ENCODE measurements around the gene ZNF710. TPM values are rescaled to one million over a fixed set of nuclear protein-coding genes. Genes with fewer than 3 reads are reported as not detected.

ZNF710 gene
- total RNA-seq, 1 donor from 2014 or later, result 26.9 TPM

- Mint-ChIP-seq H3K27me3 (ENCODE audit: low read depth, unreplicated experiment) (no peaks in the 10 kb centered on the region), H3K9me3 (ENCODE audit: unreplicated experiment) (peaks cover 10% of the 10 kb centered on the region), H3K36me3 (ENCODE audit: low read depth, unreplicated experiment) (no peaks in the 10 kb centered on the region), H3K27ac (ENCODE audit: unreplicated experiment) (no peak overlapping the region), H3K4me1 (ENCODE audit: low read depth, unreplicated experiment) (no peaks in the 10 kb centered on the region), H3K4me3 (ENCODE audit: unreplicated experiment) (no peak overlapping the region)
- Histone ChIP-seq H3K4me3 (ENCODE audit: insufficient read depth, low read depth, low read length) (no peak overlapping the region), H3K4me1 (ENCODE audit: insufficient read depth, low read length) (no peaks in the 10 kb centered on the region), H2AFZ (ENCODE audit: low read depth, low read length) (no peak overlapping the region), H3K79me2 (ENCODE audit: insufficient read depth, low read length) (no peaks in the 10 kb centered on the region), H3K4me2 (ENCODE audit: low read length) (no peak overlapping the region), H3K27ac (ENCODE audit: low read depth, low read length) (no peak overlapping the region), H4K20me1 (ENCODE audit: insufficient read depth, low read length) (no peaks in the 10 kb centered on the region), H3K9me3 (ENCODE audit: insufficient read depth, low read depth, low read length) (peaks cover 13% of the 10 kb centered on the region), H3K9ac (ENCODE audit: low read length) (no peak overlapping the region), H3K27me3 (ENCODE audit: insufficient read depth, low read length) (no peaks in the 10 kb centered on the region), H3K36me3 (ENCODE audit: insufficient read depth, low read length) (no peaks in the 10 kb centered on the region)
- FAIRE-seq (no peak), DNase-seq (ENCODE audit: low read depth) (no peak)
- TF ChIP-seq EZH2 (IDR thresholded peaks at IDR 0.05; ENCODE audit: insufficient read depth, low read length) (no peak), CTCF (IDR thresholded peaks at IDR 0.05; ENCODE audit: insufficient read depth, low read depth, low read length) (no peak)
Measured at GRCh38 chr15:90113166-90113565, 112.0 kb downstream of the ZNF710 start.

GRCh38 chr15:90114451-90114901 is 113.4 kb downstream of the ZNF710 start:
- no peaks in the 10 kb centered on the region for H3K4me1 Mint-ChIP-seq (ENCODE audit: low read depth, unreplicated experiment)
- no peaks in the 10 kb centered on the region for H3K27me3 ChIP-seq (ENCODE audit: insufficient read depth, low read length)
- H3K4me2 ChIP-seq (ENCODE audit: low read length), result no peak overlapping the region
- H3K36me3 Mint-ChIP-seq (ENCODE audit: low read depth, unreplicated experiment), result no peaks in the 10 kb centered on the region
- H3K9me3 Mint-ChIP-seq (ENCODE audit: unreplicated experiment), result peaks cover 10% of the 10 kb centered on the region
- H3K27me3 Mint-ChIP-seq (ENCODE audit: low read depth, unreplicated experiment), result peaks cover 2% of the 10 kb centered on the region
- H3K4me3 Mint-ChIP-seq (ENCODE audit: unreplicated experiment), result no peak overlapping the region
- H4K20me1 ChIP-seq (ENCODE audit: insufficient read depth, low read length), result no peaks in the 10 kb centered on the region
- no peaks in the 10 kb centered on the region for H3K79me2 ChIP-seq (ENCODE audit: insufficient read depth, low read length)
- H2AFZ ChIP-seq (ENCODE audit: low read depth, low read length), result no peak overlapping the region
- H3K9me3 ChIP-seq (ENCODE audit: insufficient read depth, low read depth, low read length), result peaks cover 13% of the 10 kb centered on the region
- no peak for TF ChIP-seq EZH2 (IDR thresholded peaks at IDR 0.05; ENCODE audit: insufficient read depth, low read length)
- TF ChIP-seq CTCF (IDR thresholded peaks at IDR 0.05; ENCODE audit: insufficient read depth, low read depth, low read length), result no peak
- H3K4me3 ChIP-seq (ENCODE audit: insufficient read depth, low read depth, low read length), result no peak overlapping the region
- peak; percentile 8 for DNase-seq (ENCODE audit: low read depth)
- no peaks in the 10 kb centered on the region for H3K36me3 ChIP-seq (ENCODE audit: insufficient read depth, low read length)
- H3K9ac ChIP-seq (ENCODE audit: low read length), result no peak overlapping the region
- peak overlapping the region; percentile 87 for H3K27ac Mint-ChIP-seq (ENCODE audit: unreplicated experiment)
- no peaks in the 10 kb centered on the region for H3K4me1 ChIP-seq (ENCODE audit: insufficient read depth, low read length)
- no peak for FAIRE-seq
- H3K27ac ChIP-seq (ENCODE audit: low read depth, low read length), result no peak overlapping the region

DNA sequence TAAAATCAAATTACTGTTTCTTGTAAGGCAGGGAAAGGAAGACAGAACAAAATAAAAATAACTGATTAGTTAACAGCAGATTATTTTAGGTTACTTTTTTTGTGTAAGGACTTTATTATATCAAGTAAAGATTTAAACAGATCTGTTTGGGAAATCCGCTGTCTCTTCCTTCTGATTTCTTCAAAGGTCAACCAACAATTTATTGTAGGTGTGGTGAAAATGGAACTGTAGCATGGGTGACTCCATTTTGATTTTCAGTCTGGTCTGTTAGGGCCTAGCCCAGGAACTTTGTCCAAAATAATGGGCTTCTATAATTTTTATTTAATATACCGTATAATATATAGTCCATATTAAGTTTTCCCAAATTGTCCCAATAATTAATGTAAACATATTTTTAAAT is 114.7 kb downstream of the ZNF710 start:
- no peak overlapping the region for H3K27ac ChIP-seq (ENCODE audit: low read depth, low read length)
- H2AFZ ChIP-seq (ENCODE audit: low read depth, low read length), result no peak overlapping the region
- no peak overlapping the region for H3K9ac ChIP-seq (ENCODE audit: low read length)
- Mint-ChIP-seq H3K27ac (ENCODE audit: unreplicated experiment) (no peak overlapping the region), H3K36me3 (ENCODE audit: low read depth, unreplicated experiment) (no peaks in the 10 kb centered on the region), H3K9me3 (ENCODE audit: unreplicated experiment) (peaks cover 10% of the 10 kb centered on the region), H3K4me3 (ENCODE audit: unreplicated experiment) (no peak overlapping the region), H3K4me1 (ENCODE audit: low read depth, unreplicated experiment) (no peaks in the 10 kb centered on the region), H3K27me3 (ENCODE audit: low read depth, unreplicated experiment) (peaks cover 2% of the 10 kb centered on the region)
- DNase-seq (ENCODE audit: low read depth), result no peak
- no peaks in the 10 kb centered on the region for H4K20me1 ChIP-seq (ENCODE audit: insufficient read depth, low read length)
- H3K79me2 ChIP-seq (ENCODE audit: insufficient read depth, low read length), result no peaks in the 10 kb centered on the region
- H3K4me3 ChIP-seq (ENCODE audit: insufficient read depth, low read depth, low read length), result no peak overlapping the region
- no peak for FAIRE-seq
- TF ChIP-seq CTCF (IDR thresholded peaks at IDR 0.05; ENCODE audit: insufficient read depth, low read depth, low read length), result no peak
- TF ChIP-seq EZH2 (IDR thresholded peaks at IDR 0.05; ENCODE audit: insufficient read depth, low read length), result no peak
- no peaks in the 10 kb centered on the region for H3K27me3 ChIP-seq (ENCODE audit: insufficient read depth, low read length)
- H3K9me3 ChIP-seq (ENCODE audit: insufficient read depth, low read depth, low read length), result peaks cover 13% of the 10 kb centered on the region
- H3K4me2 ChIP-seq (ENCODE audit: low read length), result no peak overlapping the region
- H3K36me3 ChIP-seq (ENCODE audit: insufficient read depth, low read length), result no peaks in the 10 kb centered on the region
- no peaks in the 10 kb centered on the region for H3K4me1 ChIP-seq (ENCODE audit: insufficient read depth, low read length)
